Inferior parietal cortex (tissue), 1 donor: ENCODE data around the gene SARS1.
"Not testable (repeated sequence)": the region's sequence is repeated elsewhere in the genome, so short reads cannot be mapped to it uniquely, and the experiment has no call there.

ENCODE experiments used
- DNase-seq: peaks from one replicate; pipeline ENCODE4 v3.0.0-alpha.2; 2016; ENCODE audit errors: extremely low spot score

SARS1 gene

DNA sequence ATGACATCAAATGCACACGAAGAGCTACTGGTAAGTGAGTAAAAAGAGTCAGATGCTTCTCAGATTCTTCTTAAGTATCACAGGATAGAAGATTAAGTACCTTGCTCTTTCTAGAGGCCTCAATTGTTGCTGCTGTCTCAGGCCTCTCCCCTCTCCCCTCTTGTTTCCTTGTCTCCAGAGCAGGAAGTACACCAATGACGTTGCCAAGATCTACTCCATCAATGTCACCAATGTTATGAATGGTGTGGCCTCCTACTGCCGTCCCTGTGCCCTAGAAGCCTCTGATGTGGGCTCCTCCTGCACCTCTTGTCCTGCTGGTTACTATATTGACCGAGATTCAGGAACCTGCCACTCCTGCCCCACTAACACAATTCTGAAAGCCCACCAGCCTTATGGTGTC lies 21.3 kb upstream of the SARS1 start:
- DNase-seq = no peak

DNA sequence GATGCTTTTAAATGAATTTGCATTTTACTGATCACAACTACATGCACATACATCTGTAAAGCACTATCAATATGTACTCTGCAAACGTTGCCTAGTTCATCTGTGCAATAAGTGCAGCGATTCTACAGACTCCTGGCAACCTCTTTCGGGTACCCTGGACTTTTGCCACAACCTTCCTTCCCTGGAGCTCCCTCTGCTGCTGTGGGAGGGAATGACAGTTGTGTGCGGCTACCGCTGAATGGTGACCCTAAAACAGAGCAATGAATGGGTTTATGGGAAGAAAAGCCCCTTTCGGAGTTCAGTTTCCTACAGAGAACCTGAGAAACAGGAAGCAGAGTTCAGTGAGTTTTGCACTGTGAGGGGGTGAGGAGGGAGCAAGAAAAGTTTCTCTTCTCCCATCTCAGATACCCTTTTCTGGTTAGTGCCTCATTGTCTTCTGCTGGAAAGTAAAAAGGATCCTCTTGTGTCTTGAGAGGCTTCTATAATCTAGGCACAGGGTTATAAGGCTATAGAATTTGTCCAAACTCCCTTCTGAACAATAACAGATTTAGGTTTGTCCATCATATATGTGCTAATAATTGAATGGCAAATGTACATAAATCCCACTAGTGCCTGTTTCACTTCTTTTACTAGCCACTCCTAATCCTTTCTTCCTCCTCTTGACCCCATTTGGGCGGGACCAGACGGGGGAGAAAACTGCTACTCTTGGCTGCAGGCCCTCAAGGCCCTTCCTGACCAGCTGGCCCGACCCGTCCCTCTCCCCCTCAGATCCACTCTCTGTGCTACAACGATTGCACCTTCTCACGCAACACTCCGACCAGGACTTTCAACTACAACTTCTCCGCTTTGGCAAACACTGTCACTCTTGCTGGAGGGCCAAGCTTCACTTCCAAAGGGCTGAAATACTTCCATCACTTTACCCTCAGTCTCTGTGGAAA lies 19.8 kb upstream of the SARS1 start:
- no peak for DNase-seq

DNA sequence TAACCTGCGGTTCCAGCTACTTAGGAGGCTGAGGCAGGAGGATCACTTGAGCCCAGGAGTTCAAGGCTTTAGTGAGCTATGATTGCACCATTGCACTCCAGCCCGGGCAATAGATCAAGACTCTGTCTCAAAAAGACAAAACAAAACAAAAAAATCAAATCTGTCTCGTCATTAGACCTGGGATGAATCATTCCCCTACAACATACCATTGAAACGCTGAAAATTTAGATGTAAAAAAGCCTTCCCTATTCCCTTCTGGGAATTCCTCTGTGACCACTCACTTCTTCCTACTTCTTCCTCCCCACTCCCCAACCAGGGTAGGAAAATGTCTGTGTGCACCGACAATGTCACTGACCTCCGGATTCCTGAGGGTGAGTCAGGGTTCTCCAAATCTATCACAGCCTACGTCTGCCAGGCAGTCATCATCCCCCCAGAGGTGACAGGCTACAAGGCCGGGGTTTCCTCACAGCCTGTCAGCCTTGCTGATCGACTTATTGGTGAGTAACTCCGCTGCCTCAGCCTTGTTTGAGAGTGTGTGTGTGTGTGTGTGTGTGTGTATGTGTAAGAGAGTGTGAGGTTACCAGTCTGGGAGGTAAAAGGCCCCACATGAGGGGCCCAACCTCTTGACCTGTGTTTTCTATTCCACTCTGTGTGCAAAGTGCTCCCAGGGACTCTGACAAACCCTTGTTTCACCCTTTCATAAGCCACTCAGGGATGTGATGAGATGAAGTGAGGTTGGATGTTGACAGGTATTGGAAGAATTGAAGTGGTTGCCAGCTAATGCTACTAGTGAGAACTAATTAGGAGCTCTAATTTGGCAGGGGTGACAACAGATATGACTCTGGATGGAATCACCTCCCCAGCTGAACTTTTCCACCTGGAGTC lies 16.3 kb upstream of the SARS1 start:
- DNase-seq = no peak

DNA sequence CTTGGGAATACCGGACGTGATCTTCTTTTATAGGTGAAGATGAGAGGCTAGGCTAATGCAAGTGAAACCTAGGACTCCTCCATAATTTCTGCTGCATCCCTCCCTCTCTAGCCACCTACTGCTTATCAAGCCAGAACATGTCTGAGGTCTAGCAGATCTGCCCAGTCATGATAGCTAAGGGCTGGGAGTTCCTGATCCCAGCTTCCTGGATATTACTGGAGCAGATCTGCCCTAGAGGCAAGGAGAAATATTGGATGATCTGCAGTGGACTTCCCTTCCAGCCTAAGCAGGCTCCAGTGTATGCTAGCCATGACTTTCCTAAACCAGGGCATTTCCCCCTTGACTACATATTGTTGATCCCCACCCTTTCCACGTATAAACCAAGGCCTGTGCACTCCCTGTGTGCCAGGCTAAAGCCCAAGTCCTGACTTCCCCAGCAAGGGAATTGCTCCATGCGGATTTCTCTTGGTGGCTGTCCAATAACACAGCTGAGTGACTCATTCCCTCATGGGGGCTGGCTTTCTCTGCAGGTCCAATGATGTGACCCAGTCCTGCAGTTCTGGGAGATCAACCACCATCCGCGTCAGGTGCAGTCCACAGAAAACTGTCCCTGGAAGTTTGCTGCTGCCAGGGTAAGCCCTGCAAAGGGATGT lies 15.5 kb upstream of the SARS1 start:
- no peak for DNase-seq

DNA sequence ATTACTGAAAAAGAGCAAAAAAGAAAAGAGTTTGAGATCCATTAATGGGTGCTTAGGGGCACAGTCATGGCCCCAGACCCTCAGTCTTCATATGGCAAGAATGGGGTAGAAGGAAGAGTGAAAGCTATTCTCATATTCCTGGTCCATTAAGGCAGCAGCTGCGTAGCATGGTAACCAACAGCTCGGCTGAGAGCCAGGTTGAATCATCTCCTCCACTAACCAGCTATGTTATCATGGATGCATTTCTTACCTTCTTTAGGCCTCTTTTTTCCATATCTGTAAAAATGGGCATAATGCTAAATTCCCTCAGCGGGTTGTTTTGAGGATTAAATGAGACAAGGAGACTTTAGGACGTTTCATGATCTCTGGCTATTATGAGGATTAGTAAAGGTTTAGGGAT lies 15.0 kb upstream of the SARS1 start:
- DNase-seq = peak; percentile 32

DNA sequence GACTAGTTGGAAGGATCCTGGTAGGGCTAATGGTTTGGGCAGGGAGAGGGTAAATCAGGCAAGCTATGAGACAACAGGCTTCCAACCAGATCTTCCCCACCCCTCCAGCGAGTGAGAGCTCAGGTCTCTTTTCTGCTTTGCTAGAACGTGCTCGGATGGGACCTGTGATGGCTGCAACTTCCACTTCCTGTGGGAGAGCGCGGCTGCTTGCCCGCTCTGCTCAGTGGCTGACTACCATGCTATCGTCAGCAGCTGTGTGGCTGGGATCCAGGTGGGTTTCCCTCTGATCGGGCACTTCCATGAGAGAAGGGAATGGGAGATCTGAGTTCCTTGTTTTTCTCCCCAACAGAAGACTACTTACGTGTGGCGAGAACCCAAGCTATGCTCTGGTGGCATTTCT lies 14.0 kb upstream of the SARS1 start:
- DNase-seq = no peak

DNA sequence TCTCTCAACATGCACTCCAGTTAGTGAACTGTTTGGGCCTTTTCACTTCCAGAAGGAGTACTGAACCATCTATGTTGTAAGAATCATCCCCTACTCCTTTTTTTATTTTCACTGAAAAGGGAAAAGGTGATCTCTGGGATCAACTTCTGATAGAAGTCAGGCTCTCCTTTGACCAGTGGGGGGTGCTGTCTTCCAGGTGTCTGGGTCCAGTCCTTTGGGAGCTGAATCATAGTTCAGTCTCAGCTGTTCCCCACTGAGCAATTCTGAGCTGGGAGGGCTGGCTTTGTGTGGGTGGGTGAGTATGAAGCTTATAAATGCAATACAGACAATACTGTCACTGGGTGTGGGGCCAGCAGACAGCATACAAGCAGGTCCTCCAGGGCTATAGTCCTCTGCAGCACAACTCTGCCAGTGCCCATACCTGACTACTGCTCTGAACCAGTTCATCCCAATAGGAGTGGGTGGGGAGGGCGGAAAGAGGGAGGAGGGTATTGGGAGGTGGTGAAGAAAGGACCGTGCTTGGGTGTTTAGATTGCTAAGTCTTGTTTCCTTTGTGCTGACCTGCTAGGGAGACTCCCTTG lies 12.5 kb upstream of the SARS1 start:
- peak; percentile 75 for DNase-seq

DNA sequence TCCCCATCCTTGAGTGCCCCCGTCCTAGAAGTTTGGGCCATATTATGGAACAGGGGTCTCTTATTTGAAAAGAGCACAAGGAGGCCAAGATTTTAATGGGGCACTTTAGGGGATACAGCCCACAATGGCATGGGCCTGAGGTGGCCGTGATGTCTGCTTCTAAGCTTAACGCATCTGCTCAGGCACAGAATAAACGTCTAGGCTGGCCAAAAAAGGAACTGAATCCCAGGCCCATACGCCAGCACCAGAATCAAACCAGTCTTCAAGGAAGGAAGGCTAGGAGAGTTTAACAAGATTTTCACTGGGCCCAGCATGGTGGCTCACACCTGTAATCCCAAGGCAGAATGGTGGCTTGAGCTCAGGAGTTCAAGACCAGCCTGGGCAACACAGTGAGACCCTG lies 9.2 kb upstream of the SARS1 start:
- no peak for DNase-seq

DNA sequence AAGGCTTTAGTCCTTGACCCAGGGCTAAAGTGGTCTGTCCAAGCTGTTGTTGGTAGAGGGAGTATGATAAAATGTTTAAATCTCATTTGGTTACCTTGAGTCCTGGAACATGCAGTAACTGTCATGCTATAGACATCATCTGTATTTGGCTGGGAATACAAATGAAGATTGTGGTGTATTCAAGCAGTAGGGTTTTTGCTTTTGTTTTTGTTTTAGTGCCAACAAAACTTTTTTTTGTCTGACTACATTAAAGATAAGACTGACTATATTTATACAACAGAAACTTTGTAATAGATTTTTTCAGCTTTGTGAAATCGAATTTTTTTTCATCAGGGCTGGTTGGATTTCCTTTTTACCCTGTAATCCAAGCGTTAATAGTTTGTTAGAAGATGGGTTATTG lies 7.4 kb upstream of the SARS1 start:
- no peak for DNase-seq

DNA sequence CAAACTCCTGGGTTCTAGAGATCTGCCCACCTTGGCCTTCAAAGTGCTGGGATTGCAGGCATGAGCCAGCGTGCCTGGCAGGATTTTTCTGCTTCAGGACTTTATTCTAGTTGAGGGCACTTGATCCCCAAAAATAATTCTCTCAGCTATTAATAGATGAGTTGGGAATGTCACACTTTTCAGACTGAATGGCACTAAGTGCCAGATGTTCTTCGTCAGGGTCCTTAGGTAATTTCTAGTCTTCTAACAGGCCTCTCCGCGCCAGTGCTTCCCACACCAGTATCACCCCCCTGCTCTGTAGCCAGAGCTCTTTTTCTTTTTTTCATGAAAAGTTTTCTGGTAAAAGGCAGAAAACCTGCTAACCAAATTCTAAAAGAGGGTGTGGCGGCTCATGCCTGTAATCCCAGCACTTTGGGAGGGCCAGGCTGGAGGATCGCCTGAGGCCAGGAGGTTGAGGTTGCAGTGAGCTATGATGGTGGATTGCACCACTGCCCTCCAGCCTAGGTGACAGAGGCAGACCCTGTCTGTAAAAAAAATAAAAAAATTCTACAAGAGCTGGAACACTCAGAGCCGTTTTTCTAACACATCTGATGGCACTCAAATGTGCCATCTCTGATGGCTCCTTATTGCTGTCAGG lies 6.1 kb upstream of the SARS1 start:
- no peak for DNase-seq

DNA sequence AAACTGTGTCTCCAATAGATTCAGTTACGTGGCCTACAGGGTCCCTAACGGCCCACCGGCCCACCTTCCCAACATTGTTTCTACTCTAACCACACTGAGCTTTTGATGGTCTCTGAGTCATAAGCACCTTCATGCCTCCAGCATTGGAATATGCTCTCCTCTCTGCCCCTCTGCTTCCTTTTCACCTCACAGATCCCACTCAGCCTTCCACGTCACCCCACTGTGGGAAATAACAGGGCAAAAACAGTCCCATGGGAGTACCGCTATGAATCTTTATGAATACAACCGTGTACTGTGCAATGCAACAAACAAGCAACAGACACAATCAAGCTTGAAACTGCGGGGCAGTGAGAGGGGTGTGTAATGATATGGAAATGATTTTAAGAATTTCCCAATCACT lies 5.3 kb upstream of the SARS1 start:
- DNase-seq = no peak

DNA sequence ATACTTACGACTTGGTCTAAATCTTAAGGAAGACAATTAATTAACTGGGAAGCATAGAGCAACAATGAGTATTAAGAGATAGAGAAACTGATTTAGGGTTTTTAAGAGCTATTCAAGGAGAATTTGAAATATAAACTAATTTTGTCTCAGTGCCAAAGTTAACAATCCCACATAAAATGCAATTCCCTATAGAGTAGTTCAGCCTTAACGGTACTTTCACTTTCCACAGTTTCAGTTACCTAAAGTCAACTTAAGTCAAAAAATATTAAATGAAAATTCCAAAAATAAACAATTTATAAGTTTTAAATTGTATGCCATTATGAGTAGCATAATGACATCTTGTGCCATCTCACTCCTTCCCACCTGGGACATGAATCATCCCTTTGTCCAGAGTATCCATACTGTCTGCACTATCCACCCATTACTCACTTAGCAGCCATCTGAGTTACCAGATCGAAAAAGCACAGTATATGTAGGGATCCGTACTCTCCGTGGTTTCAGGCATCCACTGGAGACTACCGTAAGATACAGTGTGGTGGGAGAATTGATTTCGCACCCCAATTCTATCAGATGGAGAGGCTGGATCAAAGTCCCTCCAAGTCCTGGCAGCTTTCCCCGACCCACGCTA lies 4.8 kb upstream of the SARS1 start:
- DNase-seq = no peak

DNA sequence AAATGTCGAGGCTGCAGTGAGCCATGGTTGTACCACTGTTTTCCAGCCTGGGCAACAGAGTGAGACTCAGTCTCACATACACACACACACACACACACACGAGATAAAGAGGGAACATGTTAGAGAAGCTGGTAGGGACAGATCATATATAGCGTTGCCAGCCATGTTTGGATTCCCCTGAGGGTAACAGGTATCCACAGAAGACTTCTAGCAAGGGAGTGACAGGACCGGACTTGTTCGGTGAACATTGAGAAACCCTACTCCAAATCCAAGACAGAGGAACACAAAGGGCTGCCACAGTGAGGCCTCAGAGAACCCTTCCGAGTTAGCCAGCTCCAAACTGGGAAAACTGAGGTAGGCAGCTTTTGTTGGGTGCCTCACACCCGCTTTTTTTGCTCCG lies 3.7 kb upstream of the SARS1 start:
- no peak for DNase-seq

DNA sequence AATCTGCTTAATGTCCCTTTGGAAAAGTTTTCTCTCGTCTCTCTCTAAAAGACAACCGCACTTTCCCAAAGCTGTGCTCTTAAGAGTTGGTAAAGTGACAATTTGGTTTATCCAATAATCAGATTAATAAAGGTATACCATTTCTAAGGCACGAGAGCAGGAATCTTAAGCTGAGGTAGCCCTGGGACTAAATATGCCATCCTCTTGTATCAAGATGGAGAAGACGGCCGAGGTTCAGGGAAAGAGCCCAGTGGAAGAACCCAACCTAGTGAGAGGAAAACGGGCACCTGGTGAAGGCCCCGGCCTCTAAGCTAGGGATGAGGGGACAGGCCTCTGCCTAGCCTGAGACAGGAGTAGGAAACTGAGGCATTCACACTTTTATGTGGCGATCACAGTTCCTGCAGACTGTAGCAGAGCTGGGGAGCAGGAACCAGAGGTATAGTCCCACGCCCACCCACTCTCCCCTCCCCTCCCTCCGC lies 334 bp upstream of the SARS1 start:
- DNase-seq = no peak

DNA sequence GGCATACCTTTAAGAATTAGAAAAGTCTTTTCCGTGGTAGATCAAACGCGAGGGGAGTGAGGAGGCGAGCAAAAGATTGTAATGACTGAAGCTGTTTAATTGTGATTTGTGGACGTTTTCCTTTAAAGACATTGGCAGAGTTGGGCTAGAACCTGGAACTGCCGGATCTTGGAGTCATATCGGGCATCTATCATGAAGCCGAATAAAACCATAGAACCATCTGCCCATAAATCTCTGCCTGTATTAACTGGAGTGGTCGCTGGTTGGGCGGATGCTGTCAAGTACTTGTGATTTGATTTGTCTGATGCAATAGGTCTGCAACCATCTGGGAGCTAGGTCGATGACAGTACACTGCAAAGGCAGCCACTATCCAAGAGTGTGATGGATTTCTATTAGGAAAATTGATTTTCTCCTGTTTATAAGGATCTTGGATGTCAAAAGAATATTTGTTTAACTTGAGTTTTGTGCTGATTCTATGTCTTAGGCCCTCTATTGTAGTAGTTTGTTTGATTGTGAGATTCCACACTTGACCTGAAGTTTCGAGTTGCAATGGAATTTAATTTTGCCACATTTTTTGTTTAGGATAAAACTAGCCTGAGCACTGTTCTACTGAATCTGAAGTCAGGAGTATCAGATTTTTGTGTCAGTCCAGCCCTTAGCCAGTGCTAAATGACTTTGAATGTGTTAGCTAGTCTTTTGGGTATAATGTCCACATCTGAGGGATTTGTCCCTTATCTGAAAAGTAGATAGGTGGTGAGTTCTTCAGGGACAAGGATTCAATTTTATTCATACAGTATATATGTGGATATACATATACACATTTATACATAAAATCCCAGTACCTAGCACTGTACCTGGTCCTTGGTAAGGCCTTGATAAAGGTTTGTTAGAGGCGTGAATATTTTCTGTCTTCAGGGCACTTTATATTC lies 1.2 kb downstream of the SARS1 start:
- peak; percentile 44 for DNase-seq

DNA sequence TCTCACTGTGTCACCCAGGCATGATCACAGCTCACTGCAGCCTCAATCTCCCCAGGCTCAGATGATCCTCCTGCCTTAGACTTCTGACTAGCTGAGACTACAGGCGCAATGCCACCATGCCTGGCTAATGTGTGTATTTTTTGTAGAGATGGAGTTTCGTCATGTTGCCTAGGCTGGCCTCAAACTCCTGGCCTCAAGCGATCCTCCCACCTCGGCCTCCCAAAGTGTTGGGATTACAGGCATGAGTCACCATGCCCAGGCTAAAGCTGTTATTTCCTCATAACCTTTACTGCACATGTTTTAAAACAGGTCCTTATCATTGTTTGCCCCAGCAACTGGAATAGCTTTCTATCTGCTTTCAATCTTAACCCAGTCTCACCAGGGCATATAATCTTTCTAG lies 2.9 kb downstream of the SARS1 start:
- DNase-seq = no peak

DNA sequence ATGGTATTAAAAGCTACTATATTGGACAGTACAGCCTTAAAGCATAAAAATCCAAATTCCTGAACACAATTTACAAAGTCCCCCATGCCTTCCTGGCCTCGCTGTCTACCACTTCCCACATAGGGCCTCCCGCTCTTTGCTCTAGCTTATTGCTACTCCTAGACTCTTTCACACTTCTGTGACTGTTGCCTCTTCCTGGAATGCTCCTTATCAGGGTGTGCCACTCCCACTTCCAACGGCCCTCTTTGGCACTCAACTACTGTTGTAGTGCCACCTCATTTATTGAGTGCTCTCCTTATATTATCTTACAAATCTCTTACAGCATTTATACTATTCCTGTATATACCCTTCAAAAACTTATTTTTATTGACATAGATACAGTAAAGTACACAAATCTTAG lies 4.8 kb downstream of the SARS1 start:
- no peak for DNase-seq

DNA sequence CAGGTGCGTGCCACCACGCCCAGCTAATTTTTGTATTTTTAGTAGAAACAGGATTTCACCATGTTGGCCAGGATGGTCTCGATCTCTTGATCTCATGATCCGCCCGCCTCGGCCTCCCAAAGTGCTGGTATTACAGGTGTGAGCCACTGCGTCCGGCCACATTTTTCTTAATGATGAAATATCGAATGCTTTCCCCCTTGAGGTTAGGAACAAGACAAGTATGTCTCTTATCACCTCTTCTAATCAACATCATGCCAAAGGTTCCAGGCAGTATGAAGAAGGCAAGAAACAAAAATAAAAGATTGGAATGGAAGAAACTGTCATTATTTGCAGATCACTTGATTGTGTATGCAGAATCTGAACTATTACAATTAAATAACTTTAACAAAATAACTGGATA lies 7.5 kb downstream of the SARS1 start:
- not testable (repeated sequence) for DNase-seq

DNA sequence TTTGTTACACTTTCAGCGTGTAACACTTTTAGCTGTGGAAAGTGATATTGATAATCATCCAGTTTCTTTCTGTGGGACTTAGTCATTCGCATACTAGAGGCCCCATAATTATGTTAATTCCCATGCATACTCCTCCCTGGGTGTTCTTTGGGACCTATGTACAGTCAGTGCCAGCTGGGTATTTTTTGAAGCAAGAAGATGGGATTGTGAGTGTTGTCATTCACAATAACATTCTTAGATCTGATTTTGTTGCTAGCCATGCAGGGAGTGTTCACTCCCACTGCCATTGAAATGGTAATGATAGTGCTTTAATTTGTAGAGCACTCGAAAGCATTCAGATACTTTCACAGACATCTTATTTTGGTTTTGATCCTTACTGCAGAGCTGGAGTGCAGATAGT lies 11.6 kb downstream of the SARS1 start:
- no peak for DNase-seq
